Endodermal cell (in vitro differentiated cells): Measurements from ENCODE around the gene HEPN1. TPM values are rescaled to one million over a fixed set of nuclear protein-coding genes. Genes with fewer than 3 reads are reported as not detected.

ENCODE experiments used
- DNase-seq: peaks from one replicate; pipeline ENCODE4 v3.0.0-alpha.2; 2017
- H3K27ac ChIP-seq: 2 replicates; pipeline ENCODE4 v1.5.1; 2013; ENCODE audit warnings: mild to moderate bottlenecking, low read depth, low read length, moderate library complexity
- H3K27me3 ChIP-seq: 2 replicates; pipeline ENCODE4 v1.6.1; 2013; ENCODE audit warnings: mild to moderate bottlenecking, low read length, moderate library complexity; ENCODE audit not compliant: insufficient read depth, control insufficient read depth, poor library complexity, severe bottlenecking
- H3K36me3 ChIP-seq: 2 replicates; pipeline ENCODE4 v1.7.0; 2013; ENCODE audit warnings: mild to moderate bottlenecking, low read length, moderate library complexity; ENCODE audit not compliant: control insufficient read depth, insufficient read depth
- H3K4me1 ChIP-seq: one replicate; pipeline ENCODE4 v1.7.0; 2013; ENCODE audit warnings: low read length; ENCODE audit not compliant: control insufficient read depth, insufficient read depth
- H3K4me3 ChIP-seq: 2 replicates; pipeline ENCODE4 v1.5.1; 2013; ENCODE audit warnings: mild to moderate bottlenecking, low read length, moderate library complexity
- H3K9ac ChIP-seq: 2 replicates; pipeline ENCODE4 v1.6.1; 2013; ENCODE audit warnings: mild to moderate bottlenecking, low read length, moderate library complexity; ENCODE audit not compliant: poor library complexity, severe bottlenecking; ENCODE audit errors: extremely low read depth
- H3K9me3 ChIP-seq: 2 replicates; pipeline ENCODE4 v1.6.1; 2013; ENCODE audit warnings: mild to moderate bottlenecking, low read length, moderate library complexity; ENCODE audit not compliant: control insufficient read depth
- H3K27ac Mint-ChIP-seq: 2 replicates; pipeline ENCODE4 v1.8.0; 2020; ENCODE audit warnings: mixed read lengths
- H3K27me3 Mint-ChIP-seq: 2 replicates; pipeline ENCODE4 v1.8.0; 2021; ENCODE audit warnings: mild to moderate bottlenecking, mixed read lengths; ENCODE audit not compliant: insufficient read depth
- H3K36me3 Mint-ChIP-seq: 2 replicates; pipeline ENCODE4 v1.8.0; 2020; ENCODE audit warnings: low read depth, mixed read lengths
- H3K4me1 Mint-ChIP-seq: 2 replicates; pipeline ENCODE4 v1.8.0; 2020; ENCODE audit warnings: mixed read lengths
- H3K4me3 Mint-ChIP-seq: 2 replicates; pipeline ENCODE4 v1.8.0; 2020; ENCODE audit warnings: mild to moderate bottlenecking, moderate library complexity, mixed read lengths
- H3K9me3 Mint-ChIP-seq: 2 replicates; pipeline ENCODE4 v1.8.0; 2020; ENCODE audit warnings: mild to moderate bottlenecking, mixed read lengths
- CTCF ChIP-seq: fragments of 200-600 bp; sonication (generic); conservative IDR thresholded peaks from 2 replicates; pipeline ENCODE4 v1.5.0; 2021; ENCODE audit warnings: antibody characterized with exemption, mild to moderate bottlenecking
- WGBS, 2 experiments: methylation state at CpG; one replicate each; pipeline versions ENCODE4 v1.1.5 to v1.1.7; 2013; ENCODE audit warnings: missing lambda C conversion rate in 2 of 2, mixed read lengths in 1 of 2; ENCODE audit not compliant: insufficient coverage in 1 of 2, insufficient read length in 1 of 2; 5-methylcytosine and 5-hydroxymethylcytosine counted together
- total RNA-seq, 2 donors: library from RNA; stranded (reverse); fragmentation: NEBNext Ultra II Directional in 1 of 2; extraction: Animal tissue kit (Norgen Biotek cat#: 25700) in 1 of 2; gene quantifications; 2 replicates in 1 of 2; 3 replicates in 1 of 2; pipeline ENCODE4 v1.2.1, GENCODE V29; 2021

HEPN1 gene
- total RNA-seq, 2 donors from 2014 or later = not detected

GRCh38 chr11:124938206-124938765, 19.2 kb downstream of the HEPN1 start:
- Mint-ChIP-seq H3K9me3 (no peaks in the 10 kb centered on the region), H3K4me1 (no peaks in the 10 kb centered on the region), H3K36me3 (no peaks in the 10 kb centered on the region), H3K27me3 (peaks cover 43% of the 10 kb centered on the region), H3K27ac (no peak overlapping the region), H3K4me3 (no peak overlapping the region)
- WGBS, 2 experiments = 89 to 94% methylated on average over 4 to 5 of the region's 6 CpGs
- no peaks in the 10 kb centered on the region for H3K9me3 ChIP-seq
- no peak for DNase-seq
- H3K36me3 ChIP-seq = no peaks in the 10 kb centered on the region
- no peak overlapping the region for H3K27ac ChIP-seq
- no peak overlapping the region for H3K4me3 ChIP-seq
- H3K27me3 ChIP-seq = peaks cover 34% of the 10 kb centered on the region
- no peak overlapping the region for H3K9ac ChIP-seq
- H3K4me1 ChIP-seq = no peaks in the 10 kb centered on the region
- no peak for TF ChIP-seq CTCF

- no peaks in the 10 kb centered on the region for H3K9me3 ChIP-seq
- Mint-ChIP-seq H3K36me3 (no peaks in the 10 kb centered on the region), H3K27ac (no peak overlapping the region), H3K27me3 (peaks cover 44% of the 10 kb centered on the region), H3K4me3 (no peak overlapping the region), H3K4me1 (no peaks in the 10 kb centered on the region), H3K9me3 (no peaks in the 10 kb centered on the region)
- peaks cover 41% of the 10 kb centered on the region for H3K27me3 ChIP-seq
- H3K4me3 ChIP-seq = no peak overlapping the region
- TF ChIP-seq CTCF = no peak
- H3K4me1 ChIP-seq = no peaks in the 10 kb centered on the region
- no peak for DNase-seq
- no peak overlapping the region for H3K9ac ChIP-seq
- WGBS, 2 experiments = 78 to 84% methylated on average over 5 to 6 of the region's 6 CpGs
- H3K36me3 ChIP-seq = no peaks in the 10 kb centered on the region
- no peak overlapping the region for H3K27ac ChIP-seq
Observed at GRCh38 chr11:124938970-124939369, 19.9 kb downstream of the HEPN1 start.

GRCh38 chr11:124941703-124942102, 22.7 kb downstream of the HEPN1 start:
- Histone ChIP-seq H3K9ac (no peak overlapping the region), H3K4me3 (no peak overlapping the region), H3K4me1 (no peaks in the 10 kb centered on the region), H3K9me3 (no peaks in the 10 kb centered on the region), H3K36me3 (no peaks in the 10 kb centered on the region), H3K27me3 (peaks cover 39% of the 10 kb centered on the region), H3K27ac (no peak overlapping the region)
- no peak overlapping the region for H3K27ac Mint-ChIP-seq
- H3K9me3 Mint-ChIP-seq = no peaks in the 10 kb centered on the region
- no peaks in the 10 kb centered on the region for H3K36me3 Mint-ChIP-seq
- H3K4me3 Mint-ChIP-seq = no peak overlapping the region
- TF ChIP-seq CTCF = no peak
- WGBS, 2 experiments = no CpG with 5 or more reads among the region's 1 CpG
- H3K27me3 Mint-ChIP-seq = peaks cover 44% of the 10 kb centered on the region
- no peak for DNase-seq
- no peaks in the 10 kb centered on the region for H3K4me1 Mint-ChIP-seq
